Ovary (tissue), 3 donors: ENCODE data around the gene NAV2.

ENCODE experiments used
- CTCF ChIP-seq, 3 donors: fragments of 450-650 bp in 2 of 3; fragments of 200-600 bp in 1 of 3; IDR thresholded peaks; one replicate each; pipeline versions ENCODE4 v1.5.1 to v1.8.0; 2016 to 2022; ENCODE audit warnings: antibody characterized with exemption in 3 of 3, mild to moderate bottlenecking in 1 of 3
- EP300 ChIP-seq: sonication (generic); formaldehyde crosslinking; IDR thresholded peaks from one replicate; pipeline ENCODE4 v1.6.1; 2017; ENCODE audit warnings: antibody characterized with exemption
- POLR2A ChIP-seq: fragments of 450-650 bp; IDR thresholded peaks from one replicate; pipeline ENCODE4 v1.6.1; 2017; ENCODE audit warnings: antibody characterized with exemption, mild to moderate bottlenecking, moderate library complexity
- donor health status: DM: no; HTN: no; CAD: no.

GRCh38 chr11:19800162-19800561 lies 87.5 kb downstream of the NAV2 start:
- TF ChIP-seq POLR2A: no peak
- TF ChIP-seq CTCF (IDR thresholded peaks at IDR 0.05): no peak
- TF ChIP-seq EP300: no peak
